Motor neuron (in vitro differentiated cells): ENCODE data around the gene IMP3. TPM values are rescaled to one million over a fixed set of nuclear protein-coding genes. Genes with fewer than 3 reads are reported as not detected.

Source experiments
- total RNA-seq, 8 experiments: library from RNA; unstranded; fragments of 300-600 nt; gene quantifications; 2 replicates each; pipeline versions ENCODE4 v1.2.3 to v1.2.4, GENCODE V29; 2022

The IMP3 gene
- total RNA-seq, 8 experiments from 2014 or later = 29.5 to 83.6 (median 42.7) TPM

Other genes starting within 250 kb of the IMP3 start
- gene SIN3A, start 188.5 kb downstream of the IMP3 start, total RNA-seq = 10 to 100 TPM; 14.6 to 62.6 (median 26.3) TPM
- 10 to 100 TPM; 15.4 to 36.8 (median 20.6) TPM for gene PTPN9, start 60.9 kb downstream of the IMP3 start, total RNA-seq
- 10 to 100 TPM; 12.5 to 44.6 (median 19.5) TPM for gene SNUPN, start 14.5 kb downstream of the IMP3 start, total RNA-seq
- gene SNX33, start 7.7 kb upstream of the IMP3 start, total RNA-seq = 10 to 100 TPM in 2 of 8 experiments, 1 to 10 TPM in 6; 2.2 to 14.4 (median 5.2) TPM
- gene CSPG4, start 72.6 kb upstream of the IMP3 start, total RNA-seq = 1 to 10 TPM in 4 of 8 experiments, under 1 TPM in 4; 0.05 to 5.5 (median 1.1) TPM
- gene UBE2Q2, start 203.2 kb upstream of the IMP3 start, total RNA-seq = 10 to 100 TPM; 16.5 to 44.1 (median 31.9) TPM